ENCODE data around the gene AXDND1.

AXDND1 gene

GRCh38 chr1:179587336-179587735 is 221.6 kb downstream of the AXDND1 start:
- H3K4me1 Mint-ChIP-seq, result peaks cover 4% of the 10 kb centered on the region
- no peaks in the 10 kb centered on the region for H3K9me3 Mint-ChIP-seq
- peaks cover 12% of the 10 kb centered on the region for H3K27me3 Mint-ChIP-seq (ENCODE audit: low read depth, poor library complexity)
- TF ChIP-seq CTCF (IDR thresholded peaks at IDR 0.05), result no peak
- no peaks in the 10 kb centered on the region for H3K36me3 Mint-ChIP-seq (ENCODE audit: low read depth)
- DNase-seq, result no peak
- H3K4me3 Mint-ChIP-seq, result no peak overlapping the region
- H3K27ac Mint-ChIP-seq, result no peak overlapping the region

GRCh38 chr1:179588425-179589024 is 222.8 kb downstream of the AXDND1 start:
- H3K9me3 Mint-ChIP-seq, result no peaks in the 10 kb centered on the region
- DNase-seq, result no peak
- H3K27me3 Mint-ChIP-seq (ENCODE audit: low read depth, poor library complexity), result peaks cover 10% of the 10 kb centered on the region
- H3K4me3 Mint-ChIP-seq, result no peak overlapping the region
- peaks cover 4% of the 10 kb centered on the region for H3K4me1 Mint-ChIP-seq
- no peak overlapping the region for H3K27ac Mint-ChIP-seq
- no peaks in the 10 kb centered on the region for H3K36me3 Mint-ChIP-seq (ENCODE audit: low read depth)
- no peak for TF ChIP-seq CTCF (IDR thresholded peaks at IDR 0.05)

GRCh38 chr1:179589509-179589908 is 223.7 kb downstream of the AXDND1 start:
- Mint-ChIP-seq H3K4me1 (peaks cover 4% of the 10 kb centered on the region), H3K36me3 (ENCODE audit: low read depth) (no peaks in the 10 kb centered on the region), H3K27ac (no peak overlapping the region), H3K9me3 (no peaks in the 10 kb centered on the region), H3K27me3 (ENCODE audit: low read depth, poor library complexity) (peaks cover 13% of the 10 kb centered on the region), H3K4me3 (no peak overlapping the region)
- DNase-seq, result no peak
- TF ChIP-seq CTCF (IDR thresholded peaks at IDR 0.05), result no peak

- no peak for TF ChIP-seq CTCF (IDR thresholded peaks at IDR 0.05)
- DNase-seq, result no peak
- Mint-ChIP-seq H3K4me3 (no peak overlapping the region), H3K27ac (no peak overlapping the region), H3K9me3 (no peaks in the 10 kb centered on the region), H3K36me3 (ENCODE audit: low read depth) (no peaks in the 10 kb centered on the region), H3K4me1 (peaks cover 3% of the 10 kb centered on the region), H3K27me3 (ENCODE audit: low read depth, poor library complexity) (peaks cover 8% of the 10 kb centered on the region)
These were observed 224.9 kb downstream of the AXDND1 start for GRCh38 chr1:179590671-179591070.

- no peak for DNase-seq
- Mint-ChIP-seq H3K27ac (no peak overlapping the region), H3K9me3 (no peaks in the 10 kb centered on the region), H3K36me3 (ENCODE audit: low read depth) (no peaks in the 10 kb centered on the region), H3K27me3 (ENCODE audit: low read depth, poor library complexity) (peaks cover 7% of the 10 kb centered on the region), H3K4me3 (no peak overlapping the region), H3K4me1 (no peaks in the 10 kb centered on the region)
- TF ChIP-seq CTCF (IDR thresholded peaks at IDR 0.05), result no peak
These were observed 225.5 kb downstream of the AXDND1 start for GRCh38 chr1:179591253-179591591.
